Measurements from ENCODE around the gene KLF6. TPM values are rescaled to one million over a fixed set of nuclear protein-coding genes. Genes with fewer than 3 reads are reported as not detected.

KLF6 gene
- total and polyA plus RNA-seq, 2 donors (not counting 1 experiment from before 2014, with no cell fraction given): 175 to 921 TPM

- H3K9me3 ChIP-seq (ENCODE audit: control extremely low read depth in 1 of 3, control insufficient read depth in 2 of 3, insufficient read depth in 1 of 3, low read length in 2 of 3): no peaks in the 10 kb centered on the region
- no peaks in the 10 kb centered on the region for H3K36me3 ChIP-seq (replicated peaks in 1 of 2; ENCODE audit: control extremely low read depth in 1 of 2, control insufficient read depth in 1 of 2, extremely low read depth in 1 of 2, insufficient read depth in 2 of 2, low read length in 1 of 2)
- no peaks in the 10 kb centered on the region for H3K4me1 Mint-ChIP-seq
- no peaks in the 10 kb centered on the region for H3K27me3 ChIP-seq (replicated peaks in 1 of 4; ENCODE audit: control extremely low read depth in 1 of 4, control insufficient read depth in 3 of 4, insufficient read depth in 4 of 4, low read length in 3 of 4)
- no peaks in the 10 kb centered on the region for H3K9me3 Mint-ChIP-seq (ENCODE audit: insufficient read depth)
- no peak overlapping the region for H3K4me3 ChIP-seq (ENCODE audit: control extremely low read depth in 1 of 5, extremely low read depth in 1 of 5, insufficient read depth in 1 of 5, low read depth in 2 of 5, low read length in 4 of 5)
- no peak overlapping the region for H3K27ac ChIP-seq (ENCODE audit: low read length in 2 of 2)
- no peak for TF ChIP-seq EZH2 (IDR thresholded peaks at IDR 0.05; ENCODE audit: borderline replicate concordance, insufficient read depth, low read depth, low read length, poor library complexity, severe bottlenecking)
- no peak for TF ChIP-seq CTCF (IDR thresholded peaks at IDR 0.05)
- no peak overlapping the region for H3K4me2 ChIP-seq (replicated peaks; ENCODE audit: low read depth, low read length, poor library complexity, severe bottlenecking)
- no peak overlapping the region for H3K9ac ChIP-seq (ENCODE audit: low read length)
- CTCF ChIA-PET: no interaction called here
- DNase-seq: no peak
- H4K20me1 ChIP-seq (ENCODE audit: control insufficient read depth, insufficient read depth, low read length, poor library complexity, severe bottlenecking): no peaks in the 10 kb centered on the region
- H2AFZ ChIP-seq (ENCODE audit: insufficient read depth, low read depth, low read length, poor library complexity, severe bottlenecking): no peak overlapping the region
- no peak overlapping the region for H3K27ac Mint-ChIP-seq
- intact Hi-C loops (cut with micrococcal nuclease): no loop called here
- no peak overlapping the region for H3K4me3 Mint-ChIP-seq
- H3K27me3 Mint-ChIP-seq: no peaks in the 10 kb centered on the region
- no CpG with 5 or more reads among the region's 10 CpGs for WGBS (ENCODE audit: insufficient coverage)
- no peaks in the 10 kb centered on the region for H3K4me1 ChIP-seq (ENCODE audit: control insufficient read depth in 2 of 2, insufficient read depth in 2 of 2, low read length in 2 of 2)
- POLR2A ChIA-PET: no interaction called here
- no peaks in the 10 kb centered on the region for H3K79me2 ChIP-seq (ENCODE audit: control insufficient read depth, insufficient read depth, low read length)
- no peak for ATAC-seq (ENCODE audit: low read depth)
These were observed 37.7 kb upstream of the KLF6 start for GRCh38 chr10:3822541-3823330.

GRCh38 chr10:3820255-3820654 is 35.2 kb upstream of the KLF6 start:
- no peaks in the 10 kb centered on the region for H3K27me3 Mint-ChIP-seq
- H3K9me3 ChIP-seq (ENCODE audit: control extremely low read depth in 1 of 3, control insufficient read depth in 2 of 3, insufficient read depth in 1 of 3, low read length in 2 of 3): no peaks in the 10 kb centered on the region
- H3K4me1 ChIP-seq (ENCODE audit: control insufficient read depth in 2 of 2, insufficient read depth in 2 of 2, low read length in 2 of 2): no peaks in the 10 kb centered on the region
- ATAC-seq (ENCODE audit: low read depth) (no peak), DNase-seq (no peak)
- no peaks in the 10 kb centered on the region for H3K27me3 ChIP-seq (replicated peaks in 1 of 4; ENCODE audit: control extremely low read depth in 1 of 4, control insufficient read depth in 3 of 4, insufficient read depth in 4 of 4, low read length in 3 of 4)
- no peaks in the 10 kb centered on the region for H3K79me2 ChIP-seq (ENCODE audit: control insufficient read depth, insufficient read depth, low read length)
- no peaks in the 10 kb centered on the region for H3K4me1 Mint-ChIP-seq
- TF ChIP-seq EZH2 (IDR thresholded peaks at IDR 0.05; ENCODE audit: borderline replicate concordance, insufficient read depth, low read depth, low read length, poor library complexity, severe bottlenecking): no peak
- no peak for TF ChIP-seq CTCF (IDR thresholded peaks at IDR 0.05)
- H3K27ac Mint-ChIP-seq: no peak overlapping the region
- no peak overlapping the region for H3K4me3 Mint-ChIP-seq
- POLR2A ChIA-PET: no interaction called here
- CTCF ChIA-PET: no interaction called here
- intact Hi-C loops (cut with micrococcal nuclease): no loop called here
- H3K27ac ChIP-seq (ENCODE audit: low read length in 2 of 2): no peak overlapping the region
- no peaks in the 10 kb centered on the region for H4K20me1 ChIP-seq (ENCODE audit: control insufficient read depth, insufficient read depth, low read length, poor library complexity, severe bottlenecking)
- no peak overlapping the region for H3K4me2 ChIP-seq (replicated peaks; ENCODE audit: low read depth, low read length, poor library complexity, severe bottlenecking)
- H3K9ac ChIP-seq (ENCODE audit: low read length): no peak overlapping the region
- no peak overlapping the region for H2AFZ ChIP-seq (ENCODE audit: insufficient read depth, low read depth, low read length, poor library complexity, severe bottlenecking)
- no peak overlapping the region for H3K4me3 ChIP-seq (ENCODE audit: control extremely low read depth in 1 of 5, extremely low read depth in 1 of 5, insufficient read depth in 1 of 5, low read depth in 2 of 5, low read length in 4 of 5)
- no peaks in the 10 kb centered on the region for H3K9me3 Mint-ChIP-seq (ENCODE audit: insufficient read depth)
- WGBS (ENCODE audit: insufficient coverage): 97% methylated on average over 8 of the region's 10 CpGs
- H3K36me3 ChIP-seq (replicated peaks in 1 of 2; ENCODE audit: control extremely low read depth in 1 of 2, control insufficient read depth in 1 of 2, extremely low read depth in 1 of 2, insufficient read depth in 2 of 2, low read length in 1 of 2): no peaks in the 10 kb centered on the region
